Progenitor cell of endocrine pancreas (in vitro differentiated cells): Measurements from ENCODE around the gene MTF2. TPM values are rescaled to one million over a fixed set of nuclear protein-coding genes. Genes with fewer than 3 reads are reported as not detected.

Experiments
- DNase-seq: peaks from one replicate; pipeline ENCODE4 v3.0.0; 2021; ENCODE audit warnings: low spot score; ENCODE audit not compliant: unreplicated experiment
- H3K27ac Mint-ChIP-seq: 2 replicates; pipeline ENCODE4 v1.8.0; 2021; ENCODE audit warnings: mild to moderate bottlenecking, moderate library complexity, mixed read lengths
- H3K27me3 Mint-ChIP-seq: 2 replicates; pipeline ENCODE4 v1.8.0; 2021; ENCODE audit warnings: mixed read lengths
- H3K36me3 Mint-ChIP-seq: 2 replicates; pipeline ENCODE4 v1.8.0; 2022; ENCODE audit warnings: mixed read lengths; ENCODE audit not compliant: insufficient read depth
- H3K4me1 Mint-ChIP-seq: 2 replicates; pipeline ENCODE4 v1.8.0; 2021; ENCODE audit warnings: low read depth, mixed read lengths
- H3K4me3 Mint-ChIP-seq: 2 replicates; pipeline ENCODE4 v1.8.0; 2021; ENCODE audit warnings: low read depth, mild to moderate bottlenecking, moderate library complexity, mixed read lengths
- H3K9me3 Mint-ChIP-seq: 2 replicates; pipeline ENCODE4 v1.8.0; 2021; ENCODE audit warnings: low read depth, mixed read lengths
- total RNA-seq: library from RNA; stranded (reverse); gene quantifications from 2 replicates; pipeline ENCODE4 v1.2.1, GENCODE V29; 2021
- TF ChIP-seq, protein P1 (sequence below): fragments of 200-600 bp; sonication (generic); IDR thresholded peaks from one replicate; pipeline ENCODE4 v1.5.0; 2021; ENCODE audit warnings: antibody characterized with exemption, mild to moderate bottlenecking; ENCODE audit not compliant: unreplicated experiment

The MTF2 gene
- total RNA-seq, 1 donor from 2014 or later, result 89.4 TPM

DNA sequence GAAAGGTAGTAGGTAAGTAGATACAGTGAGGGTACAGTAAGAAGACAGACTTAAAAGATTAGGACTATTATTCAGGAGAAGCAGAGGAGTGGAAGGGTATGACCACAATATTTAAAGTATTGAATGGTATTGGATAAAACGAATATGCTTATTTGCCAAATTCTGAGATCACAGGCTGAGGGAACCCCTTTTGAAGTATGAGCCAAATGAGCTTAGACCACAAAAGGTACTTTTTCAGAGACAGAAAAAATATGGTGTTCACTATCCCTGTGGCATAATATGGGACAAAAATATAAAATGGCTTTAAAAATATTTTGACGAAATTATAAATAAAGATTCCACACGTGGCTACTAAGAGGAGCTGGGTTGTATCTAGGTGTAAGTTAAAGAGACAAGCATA is 880 bp upstream of the MTF2 start:
- Mint-ChIP-seq H3K9me3 (peaks cover under 1% of the 10 kb centered on the region), H3K4me1 (peaks cover 10% of the 10 kb centered on the region), H3K36me3 (peaks cover 8% of the 10 kb centered on the region), H3K27me3 (no peaks in the 10 kb centered on the region), H3K27ac (peak overlapping the region; percentile 100), H3K4me3 (peak overlapping the region; percentile 100)
- DNase-seq, result no peak
- TF ChIP-seq, protein P1, sequence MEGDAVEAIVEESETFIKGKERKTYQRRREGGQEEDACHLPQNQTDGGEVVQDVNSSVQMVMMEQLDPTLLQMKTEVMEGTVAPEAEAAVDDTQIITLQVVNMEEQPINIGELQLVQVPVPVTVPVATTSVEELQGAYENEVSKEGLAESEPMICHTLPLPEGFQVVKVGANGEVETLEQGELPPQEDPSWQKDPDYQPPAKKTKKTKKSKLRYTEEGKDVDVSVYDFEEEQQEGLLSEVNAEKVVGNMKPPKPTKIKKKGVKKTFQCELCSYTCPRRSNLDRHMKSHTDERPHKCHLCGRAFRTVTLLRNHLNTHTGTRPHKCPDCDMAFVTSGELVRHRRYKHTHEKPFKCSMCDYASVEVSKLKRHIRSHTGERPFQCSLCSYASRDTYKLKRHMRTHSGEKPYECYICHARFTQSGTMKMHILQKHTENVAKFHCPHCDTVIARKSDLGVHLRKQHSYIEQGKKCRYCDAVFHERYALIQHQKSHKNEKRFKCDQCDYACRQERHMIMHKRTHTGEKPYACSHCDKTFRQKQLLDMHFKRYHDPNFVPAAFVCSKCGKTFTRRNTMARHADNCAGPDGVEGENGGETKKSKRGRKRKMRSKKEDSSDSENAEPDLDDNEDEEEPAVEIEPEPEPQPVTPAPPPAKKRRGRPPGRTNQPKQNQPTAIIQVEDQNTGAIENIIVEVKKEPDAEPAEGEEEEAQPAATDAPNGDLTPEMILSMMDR, result no peak

DNA sequence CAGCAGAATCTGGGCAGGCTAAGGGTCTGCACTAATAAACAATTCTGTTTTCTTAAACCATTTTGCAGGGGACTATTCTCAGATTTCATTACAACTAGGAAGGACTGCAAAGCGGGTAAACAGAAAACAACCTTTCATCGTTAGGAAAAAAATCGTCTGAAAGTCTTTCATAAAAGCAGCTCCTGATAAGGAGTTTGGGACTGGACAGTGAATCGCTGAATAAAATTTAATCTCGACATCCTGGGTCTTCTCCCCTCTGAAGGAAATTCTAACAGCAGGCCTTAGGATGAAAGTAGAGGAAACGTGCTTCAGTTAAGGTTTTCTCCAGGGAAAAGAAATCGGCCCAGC is 471 bp upstream of the MTF2 start:
- Mint-ChIP-seq H3K4me3 (peak overlapping the region; percentile 100), H3K27me3 (no peaks in the 10 kb centered on the region), H3K4me1 (peaks cover 10% of the 10 kb centered on the region), H3K36me3 (peaks cover 12% of the 10 kb centered on the region), H3K9me3 (peaks cover 4% of the 10 kb centered on the region), H3K27ac (peak overlapping the region; percentile 100)
- DNase-seq, result no peak
- TF ChIP-seq, protein P1, result no peak

DNA sequence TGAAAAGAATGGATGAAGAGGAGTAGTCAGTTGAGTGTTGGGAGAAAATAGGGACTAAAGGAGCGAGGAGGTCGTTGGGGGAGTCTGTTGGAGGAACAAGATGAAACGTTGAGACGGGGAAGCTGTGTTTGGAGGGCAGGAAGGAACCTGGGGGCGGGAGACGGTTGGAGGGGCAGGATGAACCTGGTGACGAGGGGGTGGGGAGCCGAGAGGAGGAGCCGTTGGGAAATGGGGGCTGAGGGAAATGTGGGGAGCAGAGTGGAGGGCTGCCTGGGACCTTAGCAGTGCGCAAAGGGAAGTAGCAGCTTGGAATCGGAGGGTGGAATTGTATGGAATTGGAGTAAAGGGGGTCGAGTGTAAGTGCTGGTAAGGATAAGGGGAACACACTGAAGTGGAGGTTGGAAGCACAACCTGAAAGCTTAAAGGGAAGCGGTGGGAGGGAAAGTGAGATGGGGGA is 630 bp downstream of the MTF2 start:
- Mint-ChIP-seq H3K4me3 (peak overlapping the region; percentile 100), H3K9me3 (peaks cover 6% of the 10 kb centered on the region), H3K36me3 (peaks cover 22% of the 10 kb centered on the region), H3K27ac (peak overlapping the region; percentile 100), H3K27me3 (no peaks in the 10 kb centered on the region), H3K4me1 (peaks cover 10% of the 10 kb centered on the region)
- TF ChIP-seq, protein P1, result no peak
- peak; percentile 16 for DNase-seq

DNA sequence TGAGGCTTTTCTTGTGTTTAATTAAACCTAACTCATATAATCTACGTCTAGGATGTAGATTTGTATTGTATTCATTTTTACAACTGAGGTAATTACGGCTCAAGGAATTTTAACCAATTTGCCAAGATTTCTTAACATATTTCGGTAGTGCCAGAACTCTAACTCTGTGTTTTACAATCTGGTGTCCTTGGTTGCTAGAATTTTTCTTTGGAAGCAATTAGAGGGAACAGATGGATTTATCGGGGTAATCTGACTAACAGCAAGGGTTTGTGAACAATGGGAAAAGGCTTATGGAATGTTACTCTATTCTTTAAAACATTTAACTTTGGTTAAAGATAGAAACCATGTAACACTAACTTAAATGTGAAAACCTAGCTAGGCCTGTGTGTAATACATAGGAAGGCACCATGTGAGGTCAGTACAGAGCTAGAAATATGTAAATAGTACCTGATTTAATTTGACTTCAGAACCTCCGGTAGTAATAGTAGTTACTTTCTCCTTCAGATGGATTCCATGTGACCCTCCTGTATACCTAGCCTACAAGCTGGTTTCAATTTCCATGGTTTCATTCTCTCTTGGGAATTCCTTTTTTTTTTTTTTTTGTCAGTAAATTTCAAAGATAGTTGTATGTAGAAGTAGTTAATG is 1.2 kb downstream of the MTF2 start:
- H3K27me3 Mint-ChIP-seq, result no peaks in the 10 kb centered on the region
- H3K27ac Mint-ChIP-seq, result peak overlapping the region; percentile 100
- peaks cover 6% of the 10 kb centered on the region for H3K9me3 Mint-ChIP-seq
- TF ChIP-seq, protein P1, result peak; percentile 61
- no peak for DNase-seq
- peaks cover 10% of the 10 kb centered on the region for H3K4me1 Mint-ChIP-seq
- H3K36me3 Mint-ChIP-seq, result peaks cover 24% of the 10 kb centered on the region
- peak overlapping the region; percentile 100 for H3K4me3 Mint-ChIP-seq

DNA sequence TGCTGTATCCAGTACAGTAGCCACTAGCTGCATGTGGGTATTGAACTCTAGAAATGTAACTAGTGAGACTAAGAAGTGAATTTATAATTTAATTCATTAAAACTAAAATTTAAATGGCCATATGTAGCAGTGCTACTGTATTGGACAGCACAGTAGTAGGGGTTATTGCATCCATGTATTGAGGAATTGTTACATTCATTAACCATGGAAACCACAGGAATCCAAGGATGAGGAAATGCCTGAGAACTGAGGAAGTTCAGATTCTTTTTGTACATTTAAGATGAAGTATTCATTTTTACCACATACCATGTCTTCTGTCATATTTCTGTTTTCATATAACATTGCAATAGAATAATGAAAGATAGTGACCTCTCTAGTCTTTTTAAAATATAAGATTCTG is 2.6 kb downstream of the MTF2 start:
- Mint-ChIP-seq H3K36me3 (peaks cover 35% of the 10 kb centered on the region), H3K27me3 (no peaks in the 10 kb centered on the region), H3K4me3 (peak overlapping the region; percentile 100), H3K9me3 (peaks cover 6% of the 10 kb centered on the region), H3K27ac (no peak overlapping the region), H3K4me1 (peaks cover 10% of the 10 kb centered on the region)
- TF ChIP-seq, protein P1, result no peak
- no peak for DNase-seq
